GM12878 (cell line): ENCODE measurements around the gene MAP1LC3B. TPM values are rescaled to one million over a fixed set of nuclear protein-coding genes. Genes with fewer than 3 reads are reported as not detected.

Experiments
- ATAC-seq: fragments of 200-7000 bp; cut with Tn5 transposase; 3 replicates; pipeline ENCODE4 v1.9.1; 2020; ENCODE audit warnings: mild to moderate bottlenecking, moderate library complexity
- BruUV-seq: library from RNA; stranded (reverse); fragments of 400-500 nt; replicated peaks from 2 replicates; lab custom pipeline; 2021; lab: Mats Ljungman, UMichigan
- CTCF ChIA-PET: fragments of 300-600 bp; sonication (Branson Sonifier 250); formaldehyde crosslinking; extraction: SDS; loops from one replicate; lab custom pipeline; 2021; ENCODE audit warnings: inconsistent platforms; lab: Yijun Ruan, JAX
- POLR2A ChIA-PET: fragments of 350-600 bp; formaldehyde crosslinking; extraction: SDS; loops from one replicate; lab custom pipeline; 2021; ENCODE audit warnings: inconsistent platforms; lab: Charles Lee
- RAD21 ChIA-PET: fragments of 300-600 bp; sonication (Branson Sonifier 250); formaldehyde crosslinking; loops from one replicate; lab custom pipeline; 2023; ENCODE audit warnings: antibody characterized with exemption; ENCODE audit not compliant: unreplicated experiment; lab: Charles Lee
- SMC1A ChIA-PET: fragments of 300-600 bp; sonication (Branson Sonifier 250); formaldehyde crosslinking; loops from one replicate; lab custom pipeline; 2023; ENCODE audit not compliant: unreplicated experiment, uncharacterized antibody; lab: Charles Lee
- DNase-seq: peaks from one replicate; pipeline ENCODE4 v3.0.0-alpha.2; 2011; ENCODE audit warnings: low read depth, low spot score
- FAIRE-seq: peaks from 3 replicates; lab custom pipeline; 2011; peaks lifted over from hg19 to GRCh38; lab: Jason Lieb, UNC
- H2AFZ ChIP-seq: 2 replicates; pipeline ENCODE4 v1.6.0; 2011; ENCODE audit warnings: low read depth, low read length, control low read depth; ENCODE audit not compliant: control insufficient read depth
- H3K27ac ChIP-seq: 2 replicates; pipeline ENCODE4 v1.5.1; 2011; ENCODE audit warnings: control low read depth; ENCODE audit not compliant: control insufficient read depth, insufficient read depth
- H3K27me3 ChIP-seq, 2 experiments: replicated peaks in 1 of 2; 2 replicates each; pipeline versions ENCODE4 v1.6.0 to v1.6.1; 2011; ENCODE audit warnings: low read length in 1 of 2; ENCODE audit not compliant: control insufficient read depth in 2 of 2, insufficient read depth in 2 of 2
- H3K36me3 ChIP-seq, 2 experiments: 2 replicates each; pipeline ENCODE4 v1.5.1; 2011; ENCODE audit warnings: low read length in 1 of 2; ENCODE audit not compliant: control insufficient read depth in 2 of 2, insufficient read depth in 2 of 2
- H3K4me1 ChIP-seq: 2 replicates; pipeline ENCODE4 v1.6.1; 2011; ENCODE audit warnings: mild to moderate bottlenecking, low read length, moderate library complexity, mixed read lengths; ENCODE audit not compliant: control insufficient read depth, insufficient read depth
- H3K4me2 ChIP-seq: 2 replicates; pipeline ENCODE4 v1.6.0; 2011; ENCODE audit warnings: control low read depth; ENCODE audit not compliant: control insufficient read depth, insufficient read depth
- H3K4me3 ChIP-seq: fragments of 200-600 bp; sonication (generic); 2 replicates; pipeline ENCODE4 v1.5.1; 2016
- H3K79me2 ChIP-seq: 2 replicates; pipeline ENCODE4 v1.6.0; 2011; ENCODE audit warnings: low read length; ENCODE audit not compliant: control insufficient read depth, insufficient read depth
- H3K9ac ChIP-seq: 2 replicates; pipeline ENCODE4 v1.8.0; 2011; ENCODE audit warnings: low read length, control low read depth, mixed read lengths; ENCODE audit not compliant: control insufficient read depth, insufficient read depth
- H3K9me3 ChIP-seq: replicated peaks from 3 replicates; pipeline ENCODE4 v1.5.1; 2011; ENCODE audit warnings: mild to moderate bottlenecking, low read length; ENCODE audit not compliant: control insufficient read depth, insufficient read depth
- H4K20me1 ChIP-seq: 2 replicates; pipeline ENCODE4 v1.6.0; 2011; ENCODE audit not compliant: control insufficient read depth, insufficient read depth
- KAT2A ChIP-seq: conservative IDR thresholded peaks from 2 replicates; pipeline ENCODE4 v1.6.1; 2011; ENCODE audit warnings: low read depth, low read length; ENCODE audit not compliant: control insufficient read depth
- KDM1A ChIP-seq: fragments of 200-600 bp; sonication (generic); IDR thresholded peaks from 2 replicates; pipeline ENCODE4 v1.6.1; 2016; ENCODE audit warnings: borderline replicate concordance
- LARP7 ChIP-seq: fragments of 450-650 bp; IDR thresholded peaks from 2 replicates; pipeline ENCODE4 v1.6.1; 2017; ENCODE audit warnings: mild to moderate bottlenecking
- NFXL1 ChIP-seq: fragments of 450-650 bp; IDR thresholded peaks from 2 replicates; pipeline ENCODE4 v1.6.1; 2017; ENCODE audit warnings: antibody characterized with exemption, mild to moderate bottlenecking, borderline replicate concordance
- PBX3 ChIP-seq: IDR thresholded peaks from 2 replicates; pipeline ENCODE4 v1.6.1; 2011; ENCODE audit warnings: mild to moderate bottlenecking, low read depth, low read length, moderate library complexity; ENCODE audit not compliant: insufficient replicate concordance
- SMARCA5 ChIP-seq: fragments of 450-650 bp; IDR thresholded peaks from 2 replicates; pipeline ENCODE4 v1.6.1; 2017; ENCODE audit warnings: mild to moderate bottlenecking
- SP1 ChIP-seq: IDR thresholded peaks from one replicate; pipeline ENCODE4 v1.6.1; 2011; ENCODE audit warnings: low read depth, low read length
- STAT3 ChIP-seq: IDR thresholded peaks from 2 replicates; pipeline ENCODE4 v1.6.1; 2011; ENCODE audit warnings: low read depth, low read length, improper control_type of control experiment
- SUZ12 ChIP-seq: fragments of 200-600 bp; sonication (generic); IDR thresholded peaks from one replicate; pipeline ENCODE4 v1.6.1; 2018; ENCODE audit warnings: antibody characterized with exemption, mild to moderate bottlenecking; ENCODE audit not compliant: unreplicated experiment
- WGBS: methylation state at CpG from one replicate; pipeline ENCODE4 v1.1.6; 2016; ENCODE audit warnings: low lambda C conversion rate; ENCODE audit not compliant: insufficient replicate concordance, insufficient coverage; ENCODE audit errors: missing lambda C conversion rate; 5-methylcytosine and 5-hydroxymethylcytosine counted together
- in situ Hi-C: fragments of 300-500 bp; cut with MboI; formaldehyde crosslinking; loops from 9 replicates; pipeline ENCODE4 v1.14.3; 2018; ENCODE audit warnings: mixed read lengths
- intact Hi-C: fragments of 100-400 bp; cut with micrococcal nuclease; formaldehyde crosslinking; loops from one replicate; pipeline ENCODE4 v1.14.2; 2022; ENCODE audit not compliant: unreplicated experiment
- polyA plus RNA-seq, 11 experiments: library from polyadenylated mRNA; depleted of rRNA in 4 of 11; unstranded in 6 of 11; stranded (reverse) in 5 of 11; fragments of >200 nt; fragmentation: Nextera tagmentation in 4 of 11; fragmentation: Illumina TruSeq in 1 of 11; extraction: Ambion mirVana in 4 of 11; extraction: Trizol in 1 of 11; gene quantifications; 1 replicate in 1 of 11; 2 replicates in 10 of 11; pipeline versions ENCODE4 v1.2.1 to v1.2.3, GENCODE V29; 2011 to 2016; ENCODE audit warnings: inconsistent platforms in 2 of 11, missing spikeins in 2 of 11, low read depth in 1 of 11
- total RNA-seq, 4 experiments: library from RNA; depleted of rRNA in 3 of 4; stranded (reverse); fragments of >200 nt in 3 of 4; fragmentation: Illumina TruSeq in 1 of 4; extraction: Trizol in 1 of 4; gene quantifications; 2 replicates each; pipeline versions ENCODE4 v1.2.1 to v1.2.3, GENCODE V29; 2013 to 2021
- TF ChIP-seq, protein P1 (sequence below): fragments of 450-650 bp; IDR thresholded peaks from 2 replicates; pipeline ENCODE4 v1.6.1; 2017; ENCODE audit warnings: antibody characterized with exemption, mild to moderate bottlenecking, moderate library complexity
- TF ChIP-seq, protein P2 (sequence below): IDR thresholded peaks from 2 replicates; pipeline ENCODE4 v1.6.1; 2012; ENCODE audit warnings: low read depth, low read length, improper control_type of control experiment
- TF ChIP-seq, protein P3 (sequence below): fragments of 450-650 bp; conservative IDR thresholded peaks from 2 replicates; pipeline ENCODE4 v1.6.1; 2017; ENCODE audit warnings: mild to moderate bottlenecking, moderate library complexity
- TF ChIP-seq, protein P4 (sequence below): fragments of 150-350 bp; IDR thresholded peaks from 2 replicates; pipeline ENCODE4 v1.6.1; 2016; ENCODE audit warnings: low read depth, low read length

Gene MAP1LC3B
- total and polyA plus RNA-seq, 10 of the 15 experiments (the other 5 are each of a cell fraction or from before 2014, with no cell fraction given): 6.1 to 42.8 (median 13.7) TPM

GRCh38 chr16:87418216-87418615 lies 26.1 kb downstream of the MAP1LC3B start:
- in situ Hi-C loops (no loop called here), intact Hi-C loops (loop anchor here (5.0 kb wide), 1 partner anchor 219 kb away; no protein-coding TSS in a partner anchor)
- RAD21 ChIA-PET: no interaction called here

More at GRCh38 chr16:87418216-87418615, 26.1 kb downstream of the MAP1LC3B start:
- DNase-seq (no peak), ATAC-seq (no peak)
- Histone ChIP-seq H3K27me3 (peaks cover 0 to 2% of the 10 kb centered on the region in 2 experiments; a peak in 1 of 4 replicates), H2AFZ (no peak overlapping the region), H3K4me1 (no peaks in the 10 kb centered on the region), H3K4me2 (no peak overlapping the region), H3K27ac (no peak overlapping the region), H3K9me3 (no peaks in the 10 kb centered on the region; the same call in 2 of the 3 replicates)
- CTCF ChIA-PET: no interaction called here
- BruUV-seq: no TSS peak
- WGBS: 74% methylated on average over 18 of the region's 18 CpGs
- no peak for TF ChIP-seq LARP7
- no peak for TF ChIP-seq PBX3
- TF ChIP-seq NFXL1: no peak
- TF ChIP-seq, protein P1, sequence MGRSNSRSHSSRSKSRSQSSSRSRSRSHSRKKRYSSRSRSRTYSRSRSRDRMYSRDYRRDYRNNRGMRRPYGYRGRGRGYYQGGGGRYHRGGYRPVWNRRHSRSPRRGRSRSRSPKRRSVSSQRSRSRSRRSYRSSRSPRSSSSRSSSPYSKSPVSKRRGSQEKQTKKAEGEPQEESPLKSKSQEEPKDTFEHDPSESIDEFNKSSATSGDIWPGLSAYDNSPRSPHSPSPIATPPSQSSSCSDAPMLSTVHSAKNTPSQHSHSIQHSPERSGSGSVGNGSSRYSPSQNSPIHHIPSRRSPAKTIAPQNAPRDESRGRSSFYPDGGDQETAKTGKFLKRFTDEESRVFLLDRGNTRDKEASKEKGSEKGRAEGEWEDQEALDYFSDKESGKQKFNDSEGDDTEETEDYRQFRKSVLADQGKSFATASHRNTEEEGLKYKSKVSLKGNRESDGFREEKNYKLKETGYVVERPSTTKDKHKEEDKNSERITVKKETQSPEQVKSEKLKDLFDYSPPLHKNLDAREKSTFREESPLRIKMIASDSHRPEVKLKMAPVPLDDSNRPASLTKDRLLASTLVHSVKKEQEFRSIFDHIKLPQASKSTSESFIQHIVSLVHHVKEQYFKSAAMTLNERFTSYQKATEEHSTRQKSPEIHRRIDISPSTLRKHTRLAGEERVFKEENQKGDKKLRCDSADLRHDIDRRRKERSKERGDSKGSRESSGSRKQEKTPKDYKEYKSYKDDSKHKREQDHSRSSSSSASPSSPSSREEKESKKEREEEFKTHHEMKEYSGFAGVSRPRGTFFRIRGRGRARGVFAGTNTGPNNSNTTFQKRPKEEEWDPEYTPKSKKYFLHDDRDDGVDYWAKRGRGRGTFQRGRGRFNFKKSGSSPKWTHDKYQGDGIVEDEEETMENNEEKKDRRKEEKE: no peak
- TF ChIP-seq KAT2A: no peak
- TF ChIP-seq SP1: no peak
- no peak for TF ChIP-seq SMARCA5
- no peak for TF ChIP-seq STAT3
- TF ChIP-seq, protein P2, sequence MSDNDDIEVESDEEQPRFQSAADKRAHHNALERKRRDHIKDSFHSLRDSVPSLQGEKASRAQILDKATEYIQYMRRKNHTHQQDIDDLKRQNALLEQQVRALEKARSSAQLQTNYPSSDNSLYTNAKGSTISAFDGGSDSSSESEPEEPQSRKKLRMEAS: no peak
- no peak for TF ChIP-seq KDM1A
- TF ChIP-seq, protein P3, sequence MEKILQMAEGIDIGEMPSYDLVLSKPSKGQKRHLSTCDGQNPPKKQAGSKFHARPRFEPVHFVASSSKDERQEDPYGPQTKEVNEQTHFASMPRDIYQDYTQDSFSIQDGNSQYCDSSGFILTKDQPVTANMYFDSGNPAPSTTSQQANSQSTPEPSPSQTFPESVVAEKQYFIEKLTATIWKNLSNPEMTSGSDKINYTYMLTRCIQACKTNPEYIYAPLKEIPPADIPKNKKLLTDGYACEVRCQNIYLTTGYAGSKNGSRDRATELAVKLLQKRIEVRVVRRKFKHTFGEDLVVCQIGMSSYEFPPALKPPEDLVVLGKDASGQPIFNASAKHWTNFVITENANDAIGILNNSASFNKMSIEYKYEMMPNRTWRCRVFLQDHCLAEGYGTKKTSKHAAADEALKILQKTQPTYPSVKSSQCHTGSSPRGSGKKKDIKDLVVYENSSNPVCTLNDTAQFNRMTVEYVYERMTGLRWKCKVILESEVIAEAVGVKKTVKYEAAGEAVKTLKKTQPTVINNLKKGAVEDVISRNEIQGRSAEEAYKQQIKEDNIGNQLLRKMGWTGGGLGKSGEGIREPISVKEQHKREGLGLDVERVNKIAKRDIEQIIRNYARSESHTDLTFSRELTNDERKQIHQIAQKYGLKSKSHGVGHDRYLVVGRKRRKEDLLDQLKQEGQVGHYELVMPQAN: no peak
- no peak for TF ChIP-seq SUZ12
- TF ChIP-seq, protein P4, sequence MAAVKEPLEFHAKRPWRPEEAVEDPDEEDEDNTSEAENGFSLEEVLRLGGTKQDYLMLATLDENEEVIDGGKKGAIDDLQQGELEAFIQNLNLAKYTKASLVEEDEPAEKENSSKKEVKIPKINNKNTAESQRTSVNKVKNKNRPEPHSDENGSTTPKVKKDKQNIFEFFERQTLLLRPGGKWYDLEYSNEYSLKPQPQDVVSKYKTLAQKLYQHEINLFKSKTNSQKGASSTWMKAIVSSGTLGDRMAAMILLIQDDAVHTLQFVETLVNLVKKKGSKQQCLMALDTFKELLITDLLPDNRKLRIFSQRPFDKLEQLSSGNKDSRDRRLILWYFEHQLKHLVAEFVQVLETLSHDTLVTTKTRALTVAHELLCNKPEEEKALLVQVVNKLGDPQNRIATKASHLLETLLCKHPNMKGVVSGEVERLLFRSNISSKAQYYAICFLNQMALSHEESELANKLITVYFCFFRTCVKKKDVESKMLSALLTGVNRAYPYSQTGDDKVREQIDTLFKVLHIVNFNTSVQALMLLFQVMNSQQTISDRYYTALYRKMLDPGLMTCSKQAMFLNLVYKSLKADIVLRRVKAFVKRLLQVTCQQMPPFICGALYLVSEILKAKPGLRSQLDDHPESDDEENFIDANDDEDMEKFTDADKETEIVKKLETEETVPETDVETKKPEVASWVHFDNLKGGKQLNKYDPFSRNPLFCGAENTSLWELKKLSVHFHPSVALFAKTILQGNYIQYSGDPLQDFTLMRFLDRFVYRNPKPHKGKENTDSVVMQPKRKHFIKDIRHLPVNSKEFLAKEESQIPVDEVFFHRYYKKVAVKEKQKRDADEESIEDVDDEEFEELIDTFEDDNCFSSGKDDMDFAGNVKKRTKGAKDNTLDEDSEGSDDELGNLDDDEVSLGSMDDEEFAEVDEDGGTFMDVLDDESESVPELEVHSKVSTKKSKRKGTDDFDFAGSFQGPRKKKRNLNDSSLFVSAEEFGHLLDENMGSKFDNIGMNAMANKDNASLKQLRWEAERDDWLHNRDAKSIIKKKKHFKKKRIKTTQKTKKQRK: no peak
- TF ChIP-seq, all 136 proteins: peak for 0
- H4K20me1 ChIP-seq: no peaks in the 10 kb centered on the region
- SMC1A ChIA-PET: no interaction called here
- no peak for FAIRE-seq
- no peaks in the 10 kb centered on the region for H3K36me3 ChIP-seq
- POLR2A ChIA-PET: no interaction called here
- no peak overlapping the region for H3K4me3 ChIP-seq
- no peaks in the 10 kb centered on the region for H3K79me2 ChIP-seq
- no peak overlapping the region for H3K9ac ChIP-seq
